Measurements from ENCODE around the gene OR51L1.
"Not testable (repeated sequence)": the region's sequence is repeated elsewhere in the genome, so short reads cannot be mapped to it uniquely, and the experiment has no call there.

OR51L1 gene, protein sequence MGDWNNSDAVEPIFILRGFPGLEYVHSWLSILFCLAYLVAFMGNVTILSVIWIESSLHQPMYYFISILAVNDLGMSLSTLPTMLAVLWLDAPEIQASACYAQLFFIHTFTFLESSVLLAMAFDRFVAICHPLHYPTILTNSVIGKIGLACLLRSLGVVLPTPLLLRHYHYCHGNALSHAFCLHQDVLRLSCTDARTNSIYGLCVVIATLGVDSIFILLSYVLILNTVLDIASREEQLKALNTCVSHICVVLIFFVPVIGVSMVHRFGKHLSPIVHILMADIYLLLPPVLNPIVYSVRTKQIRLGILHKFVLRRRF

DNA sequence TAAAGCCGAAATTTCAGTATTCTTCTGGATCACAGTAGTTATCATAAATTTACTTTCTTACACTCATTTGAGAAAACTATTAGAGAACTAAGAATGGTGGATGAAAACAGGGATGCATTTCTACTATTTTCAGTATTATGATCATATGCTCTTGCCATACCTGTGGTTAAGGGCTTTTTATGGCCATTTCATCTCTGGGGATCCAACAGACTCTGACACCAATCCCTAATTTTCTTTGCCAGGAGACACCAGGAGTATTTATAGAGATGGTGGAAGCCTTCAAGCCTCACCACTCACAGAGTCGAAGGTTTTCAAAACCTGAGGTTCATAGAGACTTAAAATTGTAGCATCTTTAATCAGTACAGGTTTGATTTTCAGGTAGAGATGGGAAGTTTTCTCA, at the start of gene OR51L1:
Gene OR51L1, plus strand, starts transcription at position 301 of the 400 bp plus-strand sequence. CDS start 4,132 bp downstream, outside the sequence.
- no peak for DNase-seq (ENCODE audit: low read depth in 2 of 2)

DNA sequence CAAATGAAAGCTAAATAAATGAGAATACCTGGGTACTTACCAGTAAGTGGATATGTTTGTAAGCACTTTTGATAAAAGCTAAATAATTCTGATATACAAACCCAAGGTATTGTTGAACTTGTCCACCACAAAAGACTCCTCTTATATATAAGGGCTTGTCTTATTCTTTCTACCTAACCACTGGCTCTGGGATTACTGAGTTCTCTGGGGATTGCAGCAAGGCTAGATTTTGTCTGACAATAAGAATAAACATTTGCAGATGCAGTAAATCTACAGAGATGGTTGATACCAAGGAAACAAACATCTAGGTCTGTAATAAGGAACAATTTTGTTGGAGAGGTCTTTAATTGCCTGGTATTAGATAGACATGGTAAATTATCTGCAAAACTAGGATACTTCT, 47.1 kb upstream of the OR51L1 start, which contains the start of gene OR51A4:
Gene OR51A4, minus strand, starts transcription at position 101 of the 400 bp plus-strand sequence. CDS start 505 bp downstream, outside the sequence.
- DNase-seq (ENCODE audit: low read depth in 2 of 2): no peak

DNA sequence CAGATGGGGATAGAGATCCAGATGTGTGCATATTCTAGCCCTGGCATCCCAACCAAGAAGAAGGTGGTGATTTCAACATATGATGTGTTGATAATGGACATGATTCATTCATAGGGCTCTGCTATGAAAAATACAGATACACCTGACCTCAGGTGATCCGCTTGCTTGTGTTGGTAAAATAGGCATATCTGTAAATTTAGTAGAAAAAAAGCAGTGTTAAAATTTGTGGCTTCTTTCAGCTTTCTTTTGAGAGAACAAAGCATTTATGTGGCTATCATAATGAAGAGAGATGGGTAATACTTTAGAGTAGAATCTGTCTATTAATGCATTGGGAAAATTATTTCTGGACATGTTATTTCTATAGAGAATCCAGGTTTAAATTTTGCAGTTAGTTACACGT, 39.0 kb upstream of the OR51L1 start, which contains the start of gene OR51A2:
Gene OR51A2, minus strand, starts transcription at position 101 of the 400 bp plus-strand sequence. Its CDS starts 0 bp downstream, at position 101.
- DNase-seq (ENCODE audit: low read depth in 2 of 2): not testable (repeated sequence)

DNA sequence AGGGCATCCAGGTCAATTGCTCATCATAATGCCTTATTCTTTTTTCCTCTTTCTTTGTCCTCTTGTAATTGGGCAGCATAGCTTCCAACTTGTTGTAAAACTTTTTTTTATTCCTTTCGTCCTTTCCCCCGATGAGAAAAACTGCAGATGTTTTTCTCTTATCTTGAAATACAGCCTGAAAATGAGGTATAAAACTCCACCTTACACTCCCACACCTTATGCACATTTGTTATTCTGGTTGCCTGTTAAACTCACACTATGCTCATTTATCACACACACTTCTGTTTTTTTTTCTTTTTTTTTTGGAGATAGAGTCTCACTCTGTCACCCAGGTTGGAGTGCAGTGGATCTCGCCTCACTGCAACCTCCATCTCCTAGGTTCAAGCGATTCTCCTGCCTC, 37.3 kb upstream of the OR51L1 start:
- no peak for DNase-seq (ENCODE audit: low read depth in 2 of 2)

DNA sequence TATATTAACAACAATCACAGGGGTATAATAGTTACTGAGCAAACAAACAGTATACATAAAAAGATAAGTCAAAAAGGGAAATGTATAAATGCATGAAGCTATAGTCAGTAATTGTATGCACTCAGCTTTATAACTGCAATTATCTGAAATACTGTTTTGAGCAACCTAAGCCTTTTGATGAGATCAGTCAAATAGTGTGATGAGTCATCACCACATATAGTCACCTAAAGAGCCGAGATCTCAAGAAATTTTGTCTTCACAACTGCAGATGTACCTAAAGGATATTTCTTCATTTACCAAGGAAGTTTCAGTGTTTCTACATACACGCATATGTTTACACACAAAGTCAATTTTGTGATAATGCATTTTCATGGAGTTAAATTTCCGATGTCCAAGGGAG, 33.8 kb upstream of the OR51L1 start:
- DNase-seq (ENCODE audit: low read depth in 2 of 2): no peak

DNA sequence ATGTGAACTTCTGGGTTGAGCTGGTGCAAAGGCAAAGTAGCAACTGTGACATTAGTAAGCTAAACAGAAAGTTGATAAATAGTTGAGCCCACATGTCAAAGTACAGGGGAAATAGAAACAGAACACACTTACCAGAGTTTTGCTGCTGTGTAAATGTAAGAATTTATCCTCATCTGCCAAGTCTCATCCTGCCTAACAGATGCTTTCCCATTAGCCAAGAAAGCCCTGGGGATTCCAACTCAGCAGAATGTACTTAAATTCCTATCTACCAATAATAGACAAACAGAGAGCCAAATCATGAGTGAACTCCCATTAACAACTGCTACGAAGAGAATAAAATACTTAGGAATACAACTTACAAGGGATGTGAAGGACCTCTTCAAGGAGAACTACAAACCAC, 31.8 kb upstream of the OR51L1 start:
- DNase-seq (ENCODE audit: low read depth in 2 of 2): no peak

DNA sequence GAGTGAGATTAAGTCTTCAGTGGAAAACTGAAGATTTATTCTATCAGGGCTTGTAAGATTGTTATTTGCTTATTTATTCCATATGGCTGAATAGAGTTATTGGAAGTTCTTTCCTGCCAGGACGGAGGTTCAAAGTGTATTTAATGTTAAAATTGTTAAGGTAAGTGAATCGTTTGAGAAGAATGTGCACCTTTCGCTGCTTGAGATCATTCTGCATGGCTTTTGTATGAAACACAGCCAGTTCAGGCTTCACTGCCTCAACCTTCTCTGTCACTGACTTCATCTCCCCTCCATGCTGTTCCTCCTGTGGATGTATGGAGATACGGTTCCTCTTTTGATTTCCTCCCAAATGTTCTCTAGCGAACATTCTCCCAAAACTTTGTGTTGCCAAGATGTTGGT, 19.2 kb upstream of the OR51L1 start:
- no peak for DNase-seq (ENCODE audit: low read depth in 2 of 2)

DNA sequence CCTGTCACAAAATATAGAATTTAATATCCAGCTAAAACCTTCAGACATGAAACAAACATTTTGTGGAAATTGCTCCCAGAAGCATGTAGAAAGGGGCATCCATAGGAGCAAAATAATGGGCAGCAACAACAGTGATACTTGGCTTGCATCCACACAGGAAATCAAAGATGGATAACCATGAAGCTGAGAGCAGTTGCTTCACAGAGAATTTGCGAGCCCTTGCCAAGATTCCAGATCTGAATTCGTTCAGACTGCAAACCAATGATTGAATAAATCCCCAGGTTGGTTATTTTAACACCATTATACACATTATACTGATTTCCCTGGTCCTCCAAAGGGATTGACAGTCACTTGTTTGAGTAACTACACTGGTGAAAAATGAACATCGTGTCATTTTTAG, 15.6 kb upstream of the OR51L1 start:
- no peak for DNase-seq (ENCODE audit: low read depth in 2 of 2)

DNA sequence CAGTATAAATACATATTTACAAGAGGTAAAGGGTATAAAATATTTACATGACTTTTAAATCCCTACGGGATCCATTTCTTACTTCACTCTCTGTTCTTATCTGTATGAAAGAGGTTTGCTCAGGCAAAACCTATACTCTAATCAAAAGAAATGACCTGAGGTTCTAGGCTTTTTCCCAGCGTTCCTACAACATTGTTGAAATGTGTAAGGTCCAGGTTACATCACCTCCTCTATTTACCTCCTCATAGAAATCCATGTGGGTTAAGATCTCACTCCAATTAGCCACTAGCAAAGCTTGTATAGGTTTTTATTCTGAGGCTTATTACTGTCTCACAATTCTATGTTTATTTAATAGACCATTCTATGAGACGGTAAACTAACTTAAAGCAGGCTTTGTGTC, 12.0 kb upstream of the OR51L1 start:
- no peak for DNase-seq (ENCODE audit: low read depth in 2 of 2)

DNA sequence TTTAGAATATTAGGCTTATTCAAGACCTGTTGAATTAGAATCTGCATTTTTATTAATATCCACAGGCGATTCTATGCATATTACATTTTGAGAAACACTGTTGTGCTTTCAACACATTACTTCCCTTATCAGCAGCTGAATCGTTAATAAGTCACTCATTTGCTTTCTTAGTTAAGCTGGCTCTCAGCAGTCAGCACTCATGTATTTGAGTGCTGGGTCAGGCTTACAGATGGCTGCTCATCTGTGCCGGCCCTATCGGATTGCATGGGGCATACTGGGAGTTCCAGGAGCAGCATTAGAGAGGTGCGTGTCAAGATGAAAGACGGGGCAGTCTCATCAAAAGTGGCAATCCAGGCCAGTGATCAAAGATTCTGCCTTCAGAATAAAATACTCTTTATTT, 10.8 kb upstream of the OR51L1 start:
- DNase-seq (ENCODE audit: low read depth in 2 of 2): no peak

DNA sequence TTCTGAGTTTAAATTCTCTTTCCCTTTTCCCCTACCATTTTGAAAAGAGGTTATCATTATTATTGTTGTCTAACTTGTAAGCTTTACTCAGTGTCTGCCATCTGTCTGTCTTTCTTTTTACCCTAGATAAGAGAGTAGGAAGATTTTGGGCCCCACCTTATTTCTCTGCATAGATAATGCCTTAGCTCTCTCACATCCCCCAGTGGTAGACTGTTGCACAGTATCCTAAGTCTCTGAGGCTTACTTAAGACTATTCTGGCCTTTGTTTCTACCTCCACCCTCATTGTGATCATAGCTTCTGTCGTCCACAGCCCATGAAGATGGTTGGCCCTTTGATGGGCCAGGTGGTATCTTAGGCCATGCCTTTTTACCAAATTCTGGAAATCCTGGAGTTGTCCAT, 3.6 kb upstream of the OR51L1 start:
- DNase-seq (ENCODE audit: low read depth in 2 of 2): no peak

DNA sequence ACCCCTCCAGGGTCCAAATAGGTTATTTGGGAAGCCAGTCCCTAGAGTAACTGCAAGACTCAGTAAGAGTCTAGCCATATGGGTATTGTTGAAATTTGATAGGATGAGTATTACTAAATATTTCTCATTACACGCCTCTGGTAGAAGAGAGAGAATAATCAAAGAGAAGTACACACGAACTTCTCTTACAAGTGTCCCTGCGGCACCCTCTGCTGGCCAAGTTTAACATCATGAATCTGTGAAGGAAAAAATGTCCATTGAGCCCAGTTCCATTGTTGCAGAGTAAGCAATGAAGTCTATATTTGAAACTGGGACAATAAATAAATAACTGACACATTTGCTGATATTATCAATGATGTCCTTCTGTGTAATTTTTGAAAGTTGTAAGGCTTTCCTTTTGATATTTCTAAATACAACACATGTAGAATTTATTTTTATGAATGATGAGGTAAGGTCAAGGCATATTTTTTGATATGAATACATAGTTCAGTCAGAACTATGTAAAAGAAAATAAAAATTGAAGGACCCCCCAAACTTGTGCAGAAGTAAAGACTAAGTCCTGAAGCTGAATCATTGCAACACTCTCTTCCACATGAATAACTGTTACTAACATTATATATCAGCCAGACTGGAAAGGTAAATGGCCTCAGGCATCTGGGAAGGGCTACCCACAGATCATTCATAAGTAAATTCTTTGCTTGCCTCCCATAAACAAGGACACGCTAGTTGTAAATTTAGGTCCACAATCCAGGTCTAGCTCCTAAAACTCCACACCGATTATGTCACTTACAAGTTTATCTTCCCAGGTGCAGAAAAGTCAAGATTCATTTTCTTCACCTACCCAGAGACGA, 10.0 kb downstream of the OR51L1 start:
- DNase-seq (ENCODE audit: low read depth in 2 of 2): no peak

DNA sequence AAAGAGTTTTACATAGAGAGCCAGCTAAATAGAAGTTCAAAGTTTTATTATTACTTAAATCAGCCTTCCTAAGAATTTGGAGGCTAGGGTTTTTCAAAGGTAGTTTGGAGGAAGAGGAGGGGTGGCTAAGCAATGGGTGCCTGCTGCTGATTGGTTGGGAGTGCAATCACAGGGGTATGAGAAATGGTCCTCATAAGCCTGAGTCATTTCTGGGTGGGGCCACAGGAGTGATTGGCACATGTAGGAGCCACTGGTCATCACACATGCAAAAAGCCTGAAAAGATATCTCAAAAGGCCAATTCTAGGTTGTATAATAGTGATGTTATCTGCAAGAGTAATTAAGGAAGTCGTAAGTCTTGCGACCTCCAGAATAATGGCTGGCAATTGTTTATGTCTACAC, 12.9 kb downstream of the OR51L1 start:
- DNase-seq (ENCODE audit: low read depth in 2 of 2): no peak

DNA sequence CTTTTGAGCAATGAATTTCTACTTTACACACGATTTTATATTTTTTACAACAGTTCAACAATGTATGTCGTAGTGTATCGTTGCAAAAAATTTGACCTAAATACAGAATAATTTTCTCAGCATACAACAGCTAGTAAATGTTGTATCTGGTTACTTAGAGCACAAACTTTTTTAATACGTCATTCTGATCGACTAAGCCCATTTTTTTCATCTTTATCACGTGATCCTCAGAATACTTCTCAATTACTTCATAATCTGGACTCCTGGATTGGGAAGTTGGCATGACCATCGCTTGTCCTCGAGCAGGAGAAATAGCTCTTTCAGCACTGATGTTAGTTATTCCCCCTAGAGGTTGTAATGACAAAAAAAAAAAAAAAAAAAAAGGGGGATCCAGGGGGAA, 16.6 kb downstream of the OR51L1 start:
- no peak for DNase-seq (ENCODE audit: low read depth in 2 of 2)

DNA sequence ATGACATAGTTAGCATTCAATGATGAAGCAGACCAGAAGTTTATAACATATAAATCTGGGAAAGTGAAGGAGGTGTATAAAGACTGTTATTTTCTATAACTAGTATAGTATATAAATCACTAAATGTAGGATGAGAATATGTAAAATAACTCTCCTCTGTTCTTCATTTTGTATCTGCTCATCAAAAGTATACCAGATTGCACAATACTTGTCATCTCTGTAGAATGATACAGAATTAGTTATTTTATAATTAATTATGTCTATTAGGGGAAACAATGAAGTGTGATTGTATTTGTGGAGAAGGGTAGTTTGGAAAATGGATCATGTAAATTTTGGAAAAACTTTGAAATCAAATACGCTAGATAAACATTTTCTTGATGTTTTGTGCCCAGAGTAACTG, 18.4 kb downstream of the OR51L1 start:
- DNase-seq (ENCODE audit: low read depth in 2 of 2): no peak

DNA sequence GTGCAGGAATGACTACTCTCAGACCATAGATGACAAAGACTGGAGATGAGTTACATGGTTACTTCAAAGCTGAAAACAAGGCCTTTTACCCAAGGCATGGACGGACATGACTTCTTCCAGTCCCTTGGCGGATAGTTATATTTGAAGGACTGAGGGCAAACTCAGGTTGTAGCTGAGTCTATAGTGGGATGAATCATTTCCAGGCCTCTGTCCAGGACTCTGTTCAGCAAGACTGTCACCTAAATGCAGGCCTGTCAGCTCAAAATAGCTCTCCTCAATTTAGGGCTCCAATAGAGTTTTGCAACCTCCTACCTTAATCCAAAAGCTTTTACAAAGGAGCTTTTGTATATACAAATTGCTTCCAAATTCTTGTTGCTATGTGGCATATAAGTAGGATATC, 27.3 kb downstream of the OR51L1 start:
- DNase-seq (ENCODE audit: low read depth in 2 of 2): no peak

DNA sequence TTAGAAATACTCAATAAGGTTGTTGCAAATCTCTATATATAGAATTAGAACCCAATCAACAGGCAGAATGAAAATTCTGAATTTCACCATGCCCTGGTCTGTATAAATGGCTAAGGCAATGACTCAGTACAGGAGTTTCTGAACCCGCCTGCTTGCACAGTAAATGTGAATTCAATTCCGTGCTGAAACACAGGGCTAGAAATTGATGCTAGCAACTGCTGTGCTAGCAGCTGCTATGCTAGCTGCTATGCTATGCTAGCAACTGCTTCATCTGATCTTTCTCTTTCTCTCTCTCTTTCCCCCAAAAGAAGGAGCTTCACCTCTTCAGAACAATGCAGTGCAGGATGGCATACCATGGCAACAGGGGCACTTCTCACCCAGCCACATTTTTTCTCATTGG, 42.0 kb downstream of the OR51L1 start:
- no peak for DNase-seq (ENCODE audit: low read depth in 2 of 2)

DNA sequence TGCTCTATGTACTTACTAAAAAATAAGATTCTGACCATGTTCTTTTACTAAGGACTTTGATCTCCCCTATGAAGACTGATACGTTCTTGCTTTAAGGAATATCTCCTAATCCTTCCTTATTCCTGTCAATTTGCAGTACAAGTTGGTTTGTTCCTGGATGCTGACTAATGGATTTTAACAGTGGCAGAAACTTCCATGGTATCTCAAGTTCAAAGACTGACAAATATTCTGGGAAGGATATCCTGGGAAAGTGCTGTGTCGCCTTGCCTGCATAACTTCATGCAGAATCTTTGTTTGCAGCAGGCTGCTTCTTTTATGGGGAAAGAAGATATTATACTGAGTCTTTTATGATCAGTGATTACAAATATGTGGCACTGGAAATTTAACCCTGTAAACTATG, 43.3 kb downstream of the OR51L1 start:
- DNase-seq (ENCODE audit: low read depth in 2 of 2): no peak

DNA sequence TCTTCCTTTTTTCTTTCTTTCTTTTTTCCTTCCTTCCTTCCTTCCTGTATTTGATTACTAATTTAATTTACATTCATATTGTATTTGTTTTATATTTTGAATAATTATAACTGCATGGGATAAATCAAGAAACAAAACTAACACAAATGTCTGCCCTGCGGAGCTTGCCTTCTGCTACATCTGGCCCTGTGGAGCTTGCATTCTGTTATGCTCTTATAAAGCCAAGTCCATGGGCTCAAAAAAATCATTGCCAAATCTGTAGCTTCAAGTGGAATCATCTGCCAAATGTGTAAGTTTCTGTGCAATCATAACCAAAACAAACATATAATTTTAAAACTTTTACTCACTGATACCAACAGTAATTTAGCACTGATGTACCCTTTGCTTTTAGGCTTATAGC, 43.7 kb downstream of the OR51L1 start:
- DNase-seq (ENCODE audit: low read depth in 2 of 2): no peak

DNA sequence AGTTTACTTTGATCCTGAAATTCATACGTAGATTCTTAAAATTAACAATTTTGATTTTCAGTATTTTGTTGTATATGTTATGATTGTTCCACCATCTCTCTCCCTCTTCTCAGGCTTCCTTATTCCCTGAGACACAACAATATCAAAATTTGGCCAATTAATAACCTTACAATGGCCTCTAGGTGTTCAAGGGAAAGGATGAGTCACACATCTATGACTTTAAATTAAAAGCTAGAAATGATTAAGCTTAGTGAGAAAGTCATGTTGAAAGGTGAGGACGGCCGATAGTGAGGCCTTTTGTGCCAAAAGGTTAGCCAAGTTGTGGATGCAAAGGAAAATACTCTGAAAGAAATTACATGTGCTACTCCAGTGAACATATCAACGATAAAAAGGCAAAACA, 46.2 kb downstream of the OR51L1 start:
- no peak for DNase-seq (ENCODE audit: low read depth in 2 of 2)

DNA sequence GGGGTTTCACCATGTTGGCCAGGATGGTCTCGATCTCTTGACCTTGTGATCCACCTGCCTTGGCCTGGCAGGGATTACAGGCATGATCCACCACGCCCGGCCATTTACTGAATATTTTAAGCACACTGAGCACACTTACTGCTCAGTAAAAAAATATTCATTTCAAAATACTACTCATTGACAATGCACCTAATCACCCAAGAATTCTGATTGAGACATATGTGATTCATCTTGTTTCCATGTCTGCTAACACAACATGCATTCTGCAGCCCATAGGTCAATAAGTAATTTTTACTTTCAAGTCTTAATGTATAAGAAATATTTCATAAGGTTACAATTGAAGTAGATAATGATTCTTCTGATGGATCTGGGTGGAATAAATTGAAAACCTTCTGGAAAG, 47.4 kb downstream of the OR51L1 start:
- DNase-seq (ENCODE audit: low read depth in 2 of 2): no peak

DNA sequence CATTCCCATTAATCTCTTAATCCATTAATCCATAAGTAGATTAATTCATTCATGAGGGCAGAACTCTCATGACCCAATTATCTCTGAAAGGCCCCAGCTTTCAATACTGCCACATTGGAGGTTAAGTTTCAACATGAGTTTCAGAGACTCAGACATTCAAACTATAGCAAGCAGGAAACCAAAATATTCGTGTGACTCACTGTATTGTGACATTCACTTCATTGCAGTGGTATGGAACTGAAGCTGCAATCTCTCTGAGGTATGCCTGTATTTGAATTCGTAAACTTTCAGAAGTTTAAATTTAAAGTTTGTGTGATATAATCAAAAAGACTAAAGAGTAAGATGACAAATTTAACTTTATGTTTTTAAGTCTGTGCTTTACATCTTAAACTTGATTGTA, 48.7 kb downstream of the OR51L1 start:
- DNase-seq (ENCODE audit: low read depth in 2 of 2): no peak

DNA sequence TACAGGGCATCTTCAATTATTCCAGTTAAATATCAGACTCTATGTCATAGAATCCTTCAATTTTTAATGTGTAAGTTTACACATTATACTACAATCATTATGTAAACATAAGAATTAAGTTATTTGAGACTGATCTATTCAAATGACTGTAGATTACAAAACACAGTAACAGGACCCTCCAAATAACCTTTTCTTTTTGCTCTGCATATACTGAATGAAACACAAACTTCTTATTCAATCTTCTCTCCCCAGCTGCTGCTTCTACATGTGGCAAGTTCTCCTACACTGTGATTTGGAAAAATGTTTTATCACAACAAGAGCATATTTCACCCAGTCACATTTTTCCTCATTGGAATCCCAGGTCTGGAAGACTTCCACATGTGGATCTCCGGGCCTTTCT, 51.6 kb downstream of the OR51L1 start, which contains the start of gene OR52J3:
Gene OR52J3, plus strand, starts transcription at position 301 of the 400 bp plus-strand sequence. Its CDS starts 0 bp downstream, at position 301.
- no peak for DNase-seq (ENCODE audit: low read depth in 2 of 2)
